Measurements from ENCODE around the gene SNHG17. TPM values are rescaled to one million over a fixed set of nuclear protein-coding genes. Genes with fewer than 3 reads are reported as not detected.
"Not testable (repeated sequence)": the region's sequence is repeated elsewhere in the genome, so short reads cannot be mapped to it uniquely, and the experiment has no call there.

The SNHG17 gene
- total RNA-seq, 2 donors from 2014 or later: 36.7 to 45.9 TPM

- no peaks in the 10 kb centered on the region for H3K27me3 ChIP-seq (ENCODE audit: control insufficient read depth, insufficient read depth, low read length, poor library complexity, severe bottlenecking)
- no peak for DNase-seq
- no peaks in the 10 kb centered on the region for H3K9me3 Mint-ChIP-seq
- H3K27me3 Mint-ChIP-seq (ENCODE audit: insufficient read depth): peaks cover 4% of the 10 kb centered on the region
- peaks cover 41% of the 10 kb centered on the region for H3K36me3 Mint-ChIP-seq (ENCODE audit: low read depth)
- H3K4me1 Mint-ChIP-seq: peaks cover 20% of the 10 kb centered on the region
- peak overlapping the region; percentile 94 for H3K4me3 ChIP-seq (ENCODE audit: low read length)
- H3K9ac ChIP-seq (ENCODE audit: extremely low read depth, low read length, poor library complexity, severe bottlenecking): no peak overlapping the region
- WGBS, 2 experiments (ENCODE audit: insufficient coverage in 1 of 2, insufficient read length in 1 of 2): 73% methylated on average over 3 to 6 of the region's 6 CpGs
- no peaks in the 10 kb centered on the region for H3K9me3 ChIP-seq (ENCODE audit: control insufficient read depth, low read length)
- TF ChIP-seq CTCF (conservative IDR thresholded peaks at IDR 0.05): no peak
- H3K27ac Mint-ChIP-seq: no peak overlapping the region
- no peak overlapping the region for H3K27ac ChIP-seq (ENCODE audit: low read depth, low read length)
- peaks cover 35% of the 10 kb centered on the region for H3K36me3 ChIP-seq (ENCODE audit: control insufficient read depth, insufficient read depth, low read length)
- H3K4me3 Mint-ChIP-seq: peak overlapping the region; percentile 97
- H3K4me1 ChIP-seq (ENCODE audit: control insufficient read depth, insufficient read depth, low read length): no peaks in the 10 kb centered on the region
Observed at GRCh38 chr20:38435555-38435939, 419 bp upstream of the SNHG17 start.

- Histone ChIP-seq H3K9me3 (ENCODE audit: control insufficient read depth, low read length) (no peaks in the 10 kb centered on the region), H3K27ac (ENCODE audit: low read depth, low read length) (peak overlapping the region; percentile 91), H3K9ac (ENCODE audit: extremely low read depth, low read length, poor library complexity, severe bottlenecking) (peak overlapping the region; percentile 96), H3K4me3 (ENCODE audit: low read length) (peak overlapping the region; percentile 94), H3K27me3 (ENCODE audit: control insufficient read depth, insufficient read depth, low read length, poor library complexity, severe bottlenecking) (no peaks in the 10 kb centered on the region), H3K4me1 (ENCODE audit: control insufficient read depth, insufficient read depth, low read length) (no peaks in the 10 kb centered on the region), H3K36me3 (ENCODE audit: control insufficient read depth, insufficient read depth, low read length) (peaks cover 45% of the 10 kb centered on the region)
- DNase-seq: peak; percentile 62
- Mint-ChIP-seq H3K9me3 (no peaks in the 10 kb centered on the region), H3K4me3 (peak overlapping the region; percentile 97), H3K27ac (peak overlapping the region; percentile 97), H3K4me1 (peaks cover 20% of the 10 kb centered on the region), H3K27me3 (ENCODE audit: insufficient read depth) (peaks cover 4% of the 10 kb centered on the region), H3K36me3 (ENCODE audit: low read depth) (peaks cover 51% of the 10 kb centered on the region)
- 6 to 8% methylated on average over 11 to 16 of the region's 16 CpGs for WGBS, 2 experiments (ENCODE audit: insufficient coverage in 1 of 2, insufficient read length in 1 of 2)
- no peak for TF ChIP-seq CTCF (conservative IDR thresholded peaks at IDR 0.05)
Observed at GRCh38 chr20:38434301-38434741, 807 bp downstream of the SNHG17 start.

DNA sequence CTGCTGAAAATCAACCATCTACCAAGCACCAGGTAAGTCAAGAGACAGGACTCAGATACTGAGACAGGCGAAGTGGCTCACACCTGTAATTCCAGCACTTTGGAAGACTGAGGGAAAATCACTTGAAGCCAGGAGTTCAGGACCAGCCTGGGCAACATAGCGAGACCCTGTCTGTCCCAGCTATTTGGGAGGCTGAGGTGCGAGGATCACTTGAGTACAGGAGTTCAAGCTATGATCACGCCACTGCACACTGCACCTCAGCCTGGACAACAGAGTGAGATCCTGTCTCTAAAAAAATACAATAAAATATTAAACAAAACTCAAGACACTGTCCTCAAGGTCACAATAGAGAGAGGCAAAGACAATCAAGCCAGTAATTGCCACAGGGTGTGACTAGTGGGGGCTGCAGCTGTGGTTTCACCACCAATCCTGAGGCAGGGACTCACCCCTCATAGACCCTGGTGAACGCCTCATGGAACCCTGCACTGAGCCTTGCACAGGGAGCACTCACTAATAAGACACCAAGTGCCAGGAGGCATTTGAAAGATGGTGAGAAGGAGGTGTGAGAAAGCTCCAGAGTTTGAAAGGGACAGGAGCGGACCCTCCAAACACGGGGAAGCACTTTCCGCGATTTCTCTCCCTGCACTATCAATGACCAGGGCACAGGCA lies 1.7 kb downstream of the SNHG17 start:
- no peaks in the 10 kb centered on the region for H3K9me3 ChIP-seq (ENCODE audit: control insufficient read depth, low read length)
- Mint-ChIP-seq H3K4me3 (peak overlapping the region; percentile 97), H3K27ac (peak overlapping the region; percentile 97), H3K27me3 (ENCODE audit: insufficient read depth) (no peaks in the 10 kb centered on the region), H3K4me1 (peaks cover 20% of the 10 kb centered on the region), H3K9me3 (no peaks in the 10 kb centered on the region), H3K36me3 (ENCODE audit: low read depth) (peaks cover 59% of the 10 kb centered on the region)
- peak overlapping the region; percentile 96 for H3K9ac ChIP-seq (ENCODE audit: extremely low read depth, low read length, poor library complexity, severe bottlenecking)
- WGBS, 2 experiments (ENCODE audit: insufficient coverage in 1 of 2, insufficient read length in 1 of 2): 88 to 95% methylated on average over 7 to 9 of the region's 9 CpGs
- DNase-seq: no peak
- no peaks in the 10 kb centered on the region for H3K4me1 ChIP-seq (ENCODE audit: control insufficient read depth, insufficient read depth, low read length)
- H3K27me3 ChIP-seq (ENCODE audit: control insufficient read depth, insufficient read depth, low read length, poor library complexity, severe bottlenecking): no peaks in the 10 kb centered on the region
- peaks cover 54% of the 10 kb centered on the region for H3K36me3 ChIP-seq (ENCODE audit: control insufficient read depth, insufficient read depth, low read length)
- no peak for TF ChIP-seq CTCF (conservative IDR thresholded peaks at IDR 0.05)
- no peak overlapping the region for H3K27ac ChIP-seq (ENCODE audit: low read depth, low read length)
- H3K4me3 ChIP-seq (ENCODE audit: low read length): peak overlapping the region; percentile 94

DNA sequence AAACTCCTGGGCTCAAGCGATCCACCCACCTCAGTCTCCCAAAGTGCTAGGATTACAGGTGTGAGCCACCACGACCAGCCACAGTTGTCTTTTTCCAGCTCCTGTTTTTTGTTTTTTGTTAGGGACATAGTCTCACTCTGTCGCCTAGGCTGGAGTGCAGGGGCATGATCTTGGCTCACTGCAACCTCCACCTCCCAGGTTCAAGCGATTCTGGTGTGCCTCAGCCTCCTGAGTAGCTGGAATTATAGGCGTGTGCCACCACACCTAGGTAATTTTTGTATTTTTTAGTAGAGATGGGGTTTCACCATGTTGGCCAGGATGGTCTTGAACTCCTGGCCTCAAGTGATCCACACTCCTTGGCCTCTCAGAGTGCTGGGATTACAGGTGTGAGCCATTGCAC lies 2.3 kb downstream of the SNHG17 start:
- H3K27me3 Mint-ChIP-seq (ENCODE audit: insufficient read depth); H3K4me1 ChIP-seq (ENCODE audit: control insufficient read depth, insufficient read depth, low read length); DNase-seq; H3K9me3 ChIP-seq (ENCODE audit: control insufficient read depth, low read length); H3K27ac ChIP-seq (ENCODE audit: low read depth, low read length); H3K27me3 ChIP-seq (ENCODE audit: control insufficient read depth, insufficient read depth, low read length, poor library complexity, severe bottlenecking); H3K9ac ChIP-seq (ENCODE audit: extremely low read depth, low read length, poor library complexity, severe bottlenecking); H3K9me3 Mint-ChIP-seq: not testable (repeated sequence)
- Mint-ChIP-seq H3K4me3 (peak overlapping the region; percentile 97), H3K36me3 (ENCODE audit: low read depth) (peaks cover 64% of the 10 kb centered on the region), H3K27ac (peak overlapping the region; percentile 35), H3K4me1 (peaks cover 20% of the 10 kb centered on the region)
- WGBS, 2 experiments (ENCODE audit: insufficient coverage in 1 of 2, insufficient read length in 1 of 2): 95 to 98% methylated on average over 5 of the region's 5 CpGs
- Histone ChIP-seq H3K4me3 (ENCODE audit: low read length) (peak overlapping the region; percentile 94), H3K36me3 (ENCODE audit: control insufficient read depth, insufficient read depth, low read length) (peaks cover 59% of the 10 kb centered on the region)

All from endodermal cell (in vitro differentiated cells).